ENCODE measurements around the gene TPK1.

Gene TPK1

DNA sequence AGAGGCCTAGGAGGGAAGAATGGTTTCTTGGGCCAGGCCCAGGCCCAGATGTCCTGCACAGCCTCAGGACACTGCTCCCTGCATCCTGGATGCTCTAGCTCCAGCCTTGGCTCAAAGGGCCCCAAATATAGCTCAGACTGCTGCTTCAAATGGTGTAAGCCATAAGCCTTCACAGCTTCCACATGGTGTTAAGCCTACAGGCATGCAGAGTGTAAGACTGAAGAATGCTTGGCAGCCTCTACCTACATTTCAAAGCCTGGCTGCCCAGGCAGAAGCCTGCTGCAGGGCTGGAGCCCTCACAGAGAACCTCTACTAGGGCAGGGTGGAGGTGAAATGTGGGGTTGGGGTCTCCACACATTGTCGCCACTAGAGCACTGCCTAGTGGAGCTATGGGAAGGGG lies 118.1 kb downstream of the TPK1 start:
- DNase-seq = no peak

- DNase-seq = no peak
Observed at GRCh38 chr7:144713850-144714249, 122.0 kb downstream of the TPK1 start.

- no peak for DNase-seq
Observed at GRCh38 chr7:144710791-144711190, 125.1 kb downstream of the TPK1 start.

DNA sequence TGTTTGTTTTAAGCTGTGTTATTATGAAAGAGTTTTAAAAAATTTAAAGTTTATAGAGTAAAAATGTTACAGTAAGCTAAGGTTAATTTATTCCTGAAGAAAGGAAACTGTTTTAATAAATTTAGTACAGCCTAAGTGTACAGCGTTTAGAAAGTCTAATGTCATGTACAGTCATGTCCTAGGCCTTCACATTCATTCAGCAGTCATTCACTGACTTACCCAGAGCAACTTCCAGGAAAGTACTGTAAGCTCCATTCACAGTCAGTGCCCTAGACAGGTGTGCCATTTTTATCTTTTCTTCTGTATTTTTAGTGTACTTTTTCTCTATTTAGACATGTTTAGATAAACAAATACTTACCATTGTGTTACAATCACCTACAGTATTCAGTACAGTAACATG lies 126.8 kb downstream of the TPK1 start:
- DNase-seq = no peak

- DNase-seq = no peak
Observed at GRCh38 chr7:144691240-144691639, 144.6 kb downstream of the TPK1 start.

DNA sequence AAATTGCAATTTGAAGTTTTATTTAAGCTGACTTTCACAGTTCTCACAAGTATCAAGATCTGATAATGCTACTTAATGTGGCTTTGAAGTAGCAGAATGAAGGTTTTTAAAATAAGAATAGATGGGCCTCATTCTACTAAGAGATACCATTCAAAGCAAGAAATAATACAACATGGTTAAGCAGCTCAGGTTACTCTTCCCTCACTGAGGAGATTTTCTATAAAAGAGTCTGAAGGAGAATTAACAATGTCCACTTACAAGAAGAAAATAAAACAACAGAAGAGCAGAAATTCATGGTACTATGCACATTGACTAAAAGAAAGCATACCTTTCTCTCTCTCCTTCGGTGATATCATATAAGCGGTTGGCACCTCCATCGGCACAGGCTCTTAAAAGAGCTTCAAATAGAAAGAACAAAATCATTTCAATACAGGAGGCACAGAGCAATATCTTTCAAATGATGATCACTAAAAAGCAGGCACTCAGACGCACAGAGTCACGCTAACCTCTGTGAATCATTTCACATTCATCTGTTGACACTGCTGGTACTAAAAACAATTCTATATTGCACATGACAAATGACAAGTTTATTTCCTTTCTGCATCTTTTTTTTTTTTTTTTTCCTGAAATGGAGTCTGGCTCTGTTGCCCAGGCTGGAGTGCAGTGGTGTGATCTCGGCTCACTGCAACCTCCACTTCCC lies 153.1 kb downstream of the TPK1 start:
- no peak for DNase-seq

DNA sequence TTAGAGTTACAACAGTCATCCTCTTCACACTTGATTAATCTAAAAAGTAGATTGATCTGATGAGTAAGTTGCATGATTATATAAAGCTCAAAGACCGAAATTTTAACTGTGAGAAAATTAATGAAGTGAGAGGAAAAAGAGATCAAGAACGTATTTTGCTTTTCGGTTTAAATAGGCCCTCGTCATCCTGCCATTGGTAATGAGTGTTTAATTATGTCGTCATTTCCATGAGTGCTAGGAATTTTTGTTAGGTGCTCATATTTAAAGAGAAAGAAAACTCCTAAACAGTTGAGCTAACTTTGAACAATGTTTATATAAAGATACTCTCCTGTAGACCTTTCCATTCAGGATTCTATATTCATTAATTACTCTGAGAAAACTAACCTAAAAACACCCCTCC lies 159.4 kb downstream of the TPK1 start:
- no peak for DNase-seq

DNA sequence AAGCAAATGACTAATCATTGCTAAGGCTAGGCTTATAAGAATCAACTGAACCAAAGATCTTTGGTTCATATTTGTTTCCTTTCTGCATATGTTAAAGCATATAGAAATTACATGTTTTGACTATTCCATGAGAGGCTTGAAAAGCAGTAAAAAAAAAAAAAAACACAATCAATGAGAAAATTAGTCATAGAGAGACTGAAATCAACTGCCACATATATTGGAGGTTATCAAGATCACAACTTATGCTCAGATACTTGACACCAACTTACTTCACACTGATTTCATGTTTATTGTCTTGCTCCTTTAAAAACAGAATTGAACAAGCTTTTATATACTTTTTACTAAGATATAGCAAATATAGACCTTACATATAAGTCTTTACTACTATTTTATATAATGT lies 161.3 kb downstream of the TPK1 start:
- no peak for DNase-seq

GRCh38 chr7:144672869-144673268 lies 163.0 kb downstream of the TPK1 start:
- no peak for DNase-seq

- no peak for DNase-seq
Observed at GRCh38 chr7:144671429-144671828, 164.4 kb downstream of the TPK1 start.

- no peak for DNase-seq
Observed at GRCh38 chr7:144670218-144670617, 165.6 kb downstream of the TPK1 start.

- DNase-seq = no peak
Observed at GRCh38 chr7:144668503-144668902, 167.3 kb downstream of the TPK1 start.

GRCh38 chr7:144665689-144666381 lies 170.0 kb downstream of the TPK1 start:
- no peak for DNase-seq

- DNase-seq = no peak
Observed at GRCh38 chr7:144659211-144659610, 176.6 kb downstream of the TPK1 start.

DNA sequence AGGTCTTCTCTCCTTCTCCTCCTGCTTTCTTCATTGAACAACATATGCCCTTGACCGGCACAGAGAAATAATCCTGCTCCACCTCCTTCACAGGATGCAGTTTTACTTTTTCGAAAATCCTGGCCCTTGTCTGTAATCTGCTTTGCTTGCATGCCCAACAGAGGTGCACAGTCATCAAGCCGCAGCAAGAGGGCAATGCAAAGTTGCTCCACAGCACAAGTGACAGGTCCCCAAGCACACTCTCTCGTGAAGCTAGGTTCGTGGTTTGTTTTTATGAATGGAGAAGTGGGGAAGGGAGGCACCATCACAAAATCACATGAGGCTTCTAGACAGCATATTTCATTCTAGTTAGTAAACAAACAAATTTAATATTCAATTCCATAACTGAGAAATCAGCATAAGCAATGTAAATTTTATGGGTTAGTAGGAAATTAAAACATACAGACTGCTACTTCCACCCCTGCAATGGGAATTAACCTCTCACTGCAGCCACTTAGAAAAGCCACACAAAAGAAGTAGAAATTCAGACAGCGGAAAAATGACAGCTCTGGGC lies 178.8 kb downstream of the TPK1 start:
- DNase-seq = no peak

GRCh38 chr7:144653449-144653848 lies 182.4 kb downstream of the TPK1 start:
- no peak for DNase-seq

GRCh38 chr7:144650439-144650838 lies 185.4 kb downstream of the TPK1 start:
- no peak for DNase-seq

DNA sequence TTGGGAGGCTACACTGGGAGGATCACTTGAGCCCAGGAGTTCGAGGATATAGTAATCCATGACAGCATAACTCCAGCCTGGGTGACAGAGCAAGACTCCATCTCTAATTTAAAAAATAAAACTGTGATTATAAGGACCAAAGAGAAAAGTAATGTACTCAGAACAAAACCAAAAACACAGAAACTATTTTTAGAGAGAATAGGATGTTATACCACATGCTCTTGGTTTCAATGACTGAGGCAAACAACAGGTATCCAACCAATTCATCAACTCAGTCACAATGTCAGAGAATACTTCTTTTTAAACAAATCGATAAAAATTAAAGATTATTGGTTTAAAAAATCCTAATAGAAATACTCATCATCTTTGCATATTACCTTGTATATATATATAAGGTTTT lies 186.7 kb downstream of the TPK1 start:
- DNase-seq = no peak

DNA sequence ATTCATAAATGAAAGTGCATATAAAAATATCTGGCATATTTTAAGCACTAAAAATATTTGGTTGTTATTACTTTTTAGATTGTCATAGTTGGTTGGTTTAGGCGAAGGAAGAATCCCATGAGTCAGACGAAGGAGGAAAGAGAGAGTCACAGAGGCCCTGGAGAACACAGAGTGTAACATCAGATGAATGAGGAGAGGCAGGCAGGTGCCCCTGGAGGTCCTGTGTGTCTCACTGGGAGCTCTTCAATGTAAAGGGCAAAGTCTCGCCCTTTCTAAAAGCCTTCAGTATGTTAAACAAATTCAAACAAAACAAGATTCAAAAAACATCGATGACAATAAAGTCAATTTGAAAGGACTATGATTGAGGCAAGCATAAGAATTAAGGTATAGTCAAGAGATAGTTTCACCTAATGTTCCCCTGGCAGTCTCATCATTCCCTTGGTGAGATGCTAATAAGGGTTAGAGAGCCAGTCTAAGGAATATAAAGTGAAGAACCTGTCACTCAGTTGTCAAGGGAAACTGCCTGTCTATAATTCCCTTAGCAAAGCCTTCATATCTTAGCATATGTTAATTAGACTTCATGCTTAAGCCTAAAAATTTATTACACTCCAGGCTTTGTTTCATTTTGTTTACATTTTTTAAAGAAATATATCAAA lies 194.3 kb downstream of the TPK1 start:
- no peak for DNase-seq

DNA sequence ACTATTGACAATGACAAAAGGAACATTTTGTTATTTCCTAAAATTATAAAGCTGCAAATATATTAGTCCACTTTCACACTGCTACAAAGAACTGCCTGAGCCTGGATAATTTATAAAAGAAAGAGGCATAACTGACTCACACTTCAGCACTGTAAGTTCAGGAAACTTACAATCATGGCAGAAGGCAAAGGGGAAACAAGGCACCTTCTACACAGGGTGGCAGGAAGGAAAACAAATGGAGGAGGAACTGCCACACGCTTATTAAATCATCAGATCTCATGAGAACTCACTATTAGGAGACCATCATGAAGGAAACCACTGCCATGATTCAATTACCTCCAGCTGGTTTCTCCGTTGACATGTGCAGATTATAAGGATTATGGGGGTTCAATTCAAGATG lies 203.1 kb downstream of the TPK1 start:
- no peak for DNase-seq

DNA sequence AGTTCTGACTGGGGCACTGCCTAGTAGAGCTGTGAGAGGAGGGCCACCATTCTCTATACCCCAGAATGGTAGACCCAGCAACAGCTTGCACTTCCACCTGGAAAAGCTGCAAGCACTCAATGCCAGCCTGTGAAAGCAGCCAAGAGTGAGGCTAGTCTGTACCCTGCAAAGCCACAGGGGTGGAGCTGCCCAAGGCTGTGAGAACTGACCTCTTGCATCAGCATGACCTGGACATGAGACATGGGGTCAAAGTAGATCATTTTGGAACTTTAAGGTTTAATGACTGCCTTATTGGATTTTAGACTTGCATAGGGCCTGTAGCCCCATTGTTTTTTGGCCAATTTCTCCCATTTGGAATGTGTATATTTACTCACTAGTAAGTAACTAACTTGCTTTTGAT lies 206.3 kb downstream of the TPK1 start:
- DNase-seq = no peak

GRCh38 chr7:144629011-144629410 lies 206.8 kb downstream of the TPK1 start:
- no peak for DNase-seq

GRCh38 chr7:144628176-144628575 lies 207.7 kb downstream of the TPK1 start:
- no peak for DNase-seq

- DNase-seq = peak; percentile 3
Observed at GRCh38 chr7:144622745-144623144, 213.1 kb downstream of the TPK1 start.

All from DMS79 (cell line).